Measurements from ENCODE around the gene ATRNL1.

GRCh38 chr10:115826396-115826795, 733.2 kb downstream of the ATRNL1 start:
- TF ChIP-seq CTCF (IDR thresholded peaks at IDR 0.05) (no peak), POLR2A (IDR thresholded peaks at IDR 0.05) (no peak)
